Measurements from ENCODE around the gene MN1. TPM values are rescaled to one million over a fixed set of nuclear protein-coding genes. Genes with fewer than 3 reads are reported as not detected.

MN1 gene
- total RNA-seq, 1 experiment from 2014 or later, result 0.11 TPM

- DNase-seq (ENCODE audit: low read depth), result no peak
These were observed 1.0 kb downstream of the MN1 start for GRCh38 chr22:27800250-27801201.

GRCh38 chr22:27799827-27800249, 1.7 kb downstream of the MN1 start:
- no peak for DNase-seq (ENCODE audit: low read depth)

- DNase-seq (ENCODE audit: low read depth), result no peak
These were observed 2.3 kb downstream of the MN1 start for GRCh38 chr22:27799015-27799826.

GRCh38 chr22:27798511-27799014, 3.0 kb downstream of the MN1 start:
- no peak for DNase-seq (ENCODE audit: low read depth)

GRCh38 chr22:27797520-27798391, 3.8 kb downstream of the MN1 start:
- DNase-seq (ENCODE audit: low read depth), result no peak

- DNase-seq (ENCODE audit: low read depth), result no peak
These were observed 4.6 kb downstream of the MN1 start for GRCh38 chr22:27796829-27797519.

GRCh38 chr22:27795696-27796517, 5.6 kb downstream of the MN1 start:
- no peak for DNase-seq (ENCODE audit: low read depth)

GRCh38 chr22:27795053-27795452, 6.5 kb downstream of the MN1 start:
- no peak for DNase-seq (ENCODE audit: low read depth)

GRCh38 chr22:27794226-27794625, 7.3 kb downstream of the MN1 start:
- DNase-seq (ENCODE audit: low read depth), result no peak

- no peak for DNase-seq (ENCODE audit: low read depth)
These were observed 8.0 kb downstream of the MN1 start for GRCh38 chr22:27793576-27793975.

GRCh38 chr22:27792452-27793161, 8.9 kb downstream of the MN1 start:
- no peak for DNase-seq (ENCODE audit: low read depth)

- no peak for DNase-seq (ENCODE audit: low read depth)
These were observed 9.7 kb downstream of the MN1 start for GRCh38 chr22:27791859-27792241.

- DNase-seq (ENCODE audit: low read depth), result no peak
These were observed 10.2 kb downstream of the MN1 start for GRCh38 chr22:27791159-27791858.

- DNase-seq (ENCODE audit: low read depth), result no peak
These were observed 11.0 kb downstream of the MN1 start for GRCh38 chr22:27790376-27791158.

GRCh38 chr22:27788500-27789288, 12.9 kb downstream of the MN1 start:
- DNase-seq (ENCODE audit: low read depth), result no peak

- no peak for DNase-seq (ENCODE audit: low read depth)
These were observed 14.6 kb downstream of the MN1 start for GRCh38 chr22:27786965-27787364.

Data from LHCN-M2 (cell line).